PC-3 (cell line): ENCODE results near the gene MED12L. TPM values are rescaled to one million over a fixed set of nuclear protein-coding genes. Genes with fewer than 3 reads are reported as not detected.
A peak's percentile ranks its signal among the peaks of the same experiment; 100 is the strongest.

Source experiments
- ATAC-seq: fragments of 200-7000 bp; cut with Tn5 transposase; 2 replicates; pipeline ENCODE4 v1.9.1; 2020; ENCODE audit warnings: mild to moderate bottlenecking, moderate library complexity
- BruUV-seq: library from RNA; stranded (reverse); fragments of 400-500 nt; replicated peaks from 2 replicates; lab custom pipeline; 2021; lab: Mats Ljungman, UMichigan
- CTCF ChIA-PET: fragments of 300-600 bp; sonication (Branson Sonifier 250); formaldehyde crosslinking; loops from one replicate; lab custom pipeline; 2022; ENCODE audit warnings: antibody characterized with exemption; lab: Charles Lee
- POLR2A ChIA-PET: fragments of 300-600 bp; sonication (Branson Sonifier 250); formaldehyde crosslinking; loops from one replicate; lab custom pipeline; 2022; ENCODE audit warnings: antibody characterized with exemption; ENCODE audit not compliant: unreplicated experiment; lab: Charles Lee
- DNase-seq: peaks from one replicate; pipeline ENCODE4 v3.0.0-alpha.2; 2015
- H2AFZ ChIP-seq: fragments of 300-600 bp; sonication (generic); 2 replicates; pipeline ENCODE4 v1.6.0; 2016; ENCODE audit warnings: antibody characterized with exemption, low read length
- H3F3A ChIP-seq: fragments of 300-600 bp; sonication (generic); one replicate; pipeline ENCODE4 v1.6.0; 2017; ENCODE audit warnings: antibody characterized with exemption, low read length, control low read depth, mild to moderate bottlenecking; ENCODE audit not compliant: unreplicated experiment
- H3K27ac ChIP-seq: fragments of 300-600 bp; sonication (generic); 2 replicates; pipeline ENCODE4 v1.5.1; 2016; ENCODE audit warnings: mild to moderate bottlenecking, low read length
- H3K27me3 ChIP-seq: fragments of 300-600 bp; sonication (generic); 2 replicates; pipeline ENCODE4 v1.6.1; 2016; ENCODE audit warnings: low read length, mixed read lengths
- H3K36me3 ChIP-seq: fragments of 300-600 bp; sonication (generic); 2 replicates; pipeline ENCODE4 v1.6.1; 2016; ENCODE audit warnings: low read depth, mixed run types, low read length, mixed read lengths
- H3K4me1 ChIP-seq: fragments of 300-600 bp; sonication (generic); 2 replicates; pipeline ENCODE4 v1.5.1; 2016; ENCODE audit warnings: low read length; ENCODE audit not compliant: insufficient read depth
- H3K4me2 ChIP-seq: fragments of 300-600 bp; sonication (generic); 2 replicates; pipeline ENCODE4 v1.6.0; 2016; ENCODE audit warnings: low read length
- H3K4me3 ChIP-seq: fragments of 300-600 bp; sonication (generic); 2 replicates; pipeline ENCODE4 v1.5.1; 2016; ENCODE audit warnings: mild to moderate bottlenecking, low read length, mixed read lengths
- H3K79me2 ChIP-seq: fragments of 300-600 bp; sonication (generic); 2 replicates; pipeline ENCODE4 v1.6.1; 2017; ENCODE audit warnings: low read length, mixed read lengths
- H3K9ac ChIP-seq: fragments of 300-600 bp; sonication (generic); 2 replicates; pipeline ENCODE4 v1.6.0; 2016; ENCODE audit warnings: mild to moderate bottlenecking, low read length
- H3K9me2 ChIP-seq: fragments of 300-600 bp; sonication (generic); replicated peaks from 2 replicates; pipeline ENCODE4 v1.6.1; 2016; ENCODE audit warnings: mixed run types, low read length, mixed read lengths
- H3K9me3 ChIP-seq: fragments of 300-600 bp; sonication (generic); 2 replicates; pipeline ENCODE4 v1.6.1; 2016; ENCODE audit warnings: low read length, mixed read lengths
- H4K20me1 ChIP-seq: fragments of 300-600 bp; sonication (generic); 2 replicates; pipeline ENCODE4 v1.6.1; 2016; ENCODE audit warnings: low read length, mixed read lengths
- EZH2 ChIP-seq: fragments of 300-600 bp; sonication (generic); IDR thresholded peaks from one replicate; pipeline ENCODE4 v1.6.1; 2017; ENCODE audit warnings: antibody characterized with exemption, mild to moderate bottlenecking, low read length; ENCODE audit not compliant: unreplicated experiment
- EZH2phosphoT487 ChIP-seq: fragments of 300-600 bp; sonication (generic); IDR thresholded peaks from 2 replicates; pipeline ENCODE4 v1.6.1; 2018; ENCODE audit warnings: mild to moderate bottlenecking, antibody characterized with exemption, low read length, borderline replicate concordance
- intact Hi-C: fragments of 100-400 bp; cut with micrococcal nuclease; formaldehyde crosslinking; loops from 2 replicates; pipeline ENCODE4 v1.9.0; 2023
- total RNA-seq: library from RNA; depleted of rRNA; stranded (reverse); fragments of >200 nt; gene quantifications from 2 replicates; pipeline ENCODE4 v1.2.3, GENCODE V29; 2014
- TF ChIP-seq, protein P1 (sequence below): fragments of 300-600 bp; sonication (generic); conservative IDR thresholded peaks from 2 replicates; pipeline ENCODE4 v1.5.1; 2017; ENCODE audit warnings: antibody characterized with exemption, low read depth, mild to moderate bottlenecking, low read length

Gene MED12L
- total RNA-seq, 1 experiment from 2014 or later: 0.55 TPM

- H2AFZ ChIP-seq: no peak overlapping the region
- H3F3A ChIP-seq: no peaks in the 10 kb centered on the region
- H3K79me2 ChIP-seq: no peaks in the 10 kb centered on the region
- H3K4me2 ChIP-seq: no peak overlapping the region
- BruUV-seq: no TSS peak
- TF ChIP-seq EZH2 (no peak), EZH2phosphoT487 (no peak)
- TF ChIP-seq, protein P1, sequence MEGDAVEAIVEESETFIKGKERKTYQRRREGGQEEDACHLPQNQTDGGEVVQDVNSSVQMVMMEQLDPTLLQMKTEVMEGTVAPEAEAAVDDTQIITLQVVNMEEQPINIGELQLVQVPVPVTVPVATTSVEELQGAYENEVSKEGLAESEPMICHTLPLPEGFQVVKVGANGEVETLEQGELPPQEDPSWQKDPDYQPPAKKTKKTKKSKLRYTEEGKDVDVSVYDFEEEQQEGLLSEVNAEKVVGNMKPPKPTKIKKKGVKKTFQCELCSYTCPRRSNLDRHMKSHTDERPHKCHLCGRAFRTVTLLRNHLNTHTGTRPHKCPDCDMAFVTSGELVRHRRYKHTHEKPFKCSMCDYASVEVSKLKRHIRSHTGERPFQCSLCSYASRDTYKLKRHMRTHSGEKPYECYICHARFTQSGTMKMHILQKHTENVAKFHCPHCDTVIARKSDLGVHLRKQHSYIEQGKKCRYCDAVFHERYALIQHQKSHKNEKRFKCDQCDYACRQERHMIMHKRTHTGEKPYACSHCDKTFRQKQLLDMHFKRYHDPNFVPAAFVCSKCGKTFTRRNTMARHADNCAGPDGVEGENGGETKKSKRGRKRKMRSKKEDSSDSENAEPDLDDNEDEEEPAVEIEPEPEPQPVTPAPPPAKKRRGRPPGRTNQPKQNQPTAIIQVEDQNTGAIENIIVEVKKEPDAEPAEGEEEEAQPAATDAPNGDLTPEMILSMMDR: no peak
- no peaks in the 10 kb centered on the region for H4K20me1 ChIP-seq
- H3K27me3 ChIP-seq: peaks cover 21% of the 10 kb centered on the region; the same call in 1 of the 2 replicates
- H3K9me2 ChIP-seq: no peaks in the 10 kb centered on the region
- H3K4me3 ChIP-seq: no peak overlapping the region
- POLR2A ChIA-PET: no interaction called here
- peaks cover 4% of the 10 kb centered on the region; the same call in 1 of the 2 replicates for H3K4me1 ChIP-seq
- no peak overlapping the region for H3K9ac ChIP-seq
- no peak for ATAC-seq
- no peaks in the 10 kb centered on the region for H3K36me3 ChIP-seq
- H3K9me3 ChIP-seq: no peaks in the 10 kb centered on the region
- DNase-seq: no peak
- intact Hi-C loops: no loop called here
- H3K27ac ChIP-seq: no peak overlapping the region
- CTCF ChIA-PET: interaction anchor here (0.7 kb wide), 1 partner anchor 346 kb away, joined by 7 read pairs; no protein-coding TSS in a partner anchor
These were observed 48.5 kb downstream of the MED12L start for GRCh38 chr3:151133917-151134450.

- no peaks in the 10 kb centered on the region for H3F3A ChIP-seq
- DNase-seq: peak; percentile 35
- H3K4me2 ChIP-seq: no peak overlapping the region
- intact Hi-C loops: no loop called here
- H2AFZ ChIP-seq: no peak overlapping the region
- H3K4me3 ChIP-seq: no peak overlapping the region
- no peaks in the 10 kb centered on the region for H4K20me1 ChIP-seq
- peaks cover 4% of the 10 kb centered on the region; the same call in 1 of the 2 replicates for H3K4me1 ChIP-seq
- ChIA-PET POLR2A (no interaction called here), CTCF (interaction anchor here (0.6 kb wide), 1 partner anchor 33 kb away, joined by 4 read pairs; no protein-coding TSS in a partner anchor)
- H3K9me3 ChIP-seq: no peaks in the 10 kb centered on the region
- ATAC-seq: peak; percentile 20
- no peak overlapping the region for H3K9ac ChIP-seq
- no peak overlapping the region for H3K27ac ChIP-seq
- BruUV-seq: no TSS peak
- TF ChIP-seq EZH2phosphoT487 (no peak), EZH2 (no peak)
- TF ChIP-seq, protein P1: no peak
- H3K9me2 ChIP-seq: no peaks in the 10 kb centered on the region
- peaks cover 21% of the 10 kb centered on the region; the same call in 1 of the 2 replicates for H3K27me3 ChIP-seq
- H3K79me2 ChIP-seq: no peaks in the 10 kb centered on the region
- no peaks in the 10 kb centered on the region for H3K36me3 ChIP-seq
These were observed 50.3 kb downstream of the MED12L start for GRCh38 chr3:151135541-151136337.

DNA sequence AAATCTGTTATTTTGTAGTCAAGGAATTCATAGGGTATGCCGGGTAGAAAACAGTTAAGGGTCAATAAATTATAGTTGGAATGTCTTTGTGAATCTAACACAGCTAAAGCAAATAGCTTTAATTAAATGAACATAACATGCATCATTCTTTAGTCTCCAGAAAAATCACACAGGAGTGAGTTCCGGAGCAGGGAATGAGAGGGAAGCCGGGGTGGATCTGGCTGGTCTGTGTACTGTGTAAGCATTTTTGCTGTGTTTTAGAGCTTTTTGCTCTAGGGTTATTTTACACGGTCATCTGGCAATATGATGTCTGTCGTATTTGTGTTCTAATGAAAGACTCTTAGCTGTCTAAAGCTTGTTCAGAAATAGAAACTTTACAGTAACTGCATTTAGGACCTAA is 57.5 kb downstream of the MED12L start:
- POLR2A ChIA-PET: no interaction called here
- TF ChIP-seq EZH2 (no peak), EZH2phosphoT487 (no peak)
- TF ChIP-seq, protein P1: no peak
- intact Hi-C loops: no loop called here
- DNase-seq (no peak), ATAC-seq (no peak)
- no peaks in the 10 kb centered on the region for H3K36me3 ChIP-seq
- H3K9me2 ChIP-seq: no peaks in the 10 kb centered on the region
- H3F3A ChIP-seq: peaks cover 4% of the 10 kb centered on the region
- no peaks in the 10 kb centered on the region for H3K79me2 ChIP-seq
- BruUV-seq: no TSS peak
- H3K27me3 ChIP-seq: peaks cover 26% of the 10 kb centered on the region
- no peak overlapping the region for H3K9ac ChIP-seq
- H3K4me2 ChIP-seq: no peak overlapping the region
- CTCF ChIA-PET: no interaction called here
- no peaks in the 10 kb centered on the region for H3K9me3 ChIP-seq
- no peak overlapping the region for H3K4me3 ChIP-seq
- no peak overlapping the region for H3K27ac ChIP-seq
- H3K4me1 ChIP-seq: peaks cover 17% of the 10 kb centered on the region
- H2AFZ ChIP-seq: no peak overlapping the region
- no peaks in the 10 kb centered on the region for H4K20me1 ChIP-seq
